ENCODE results near the gene SLMAP. TPM values are rescaled to one million over a fixed set of nuclear protein-coding genes. Genes with fewer than 3 reads are reported as not detected.

SLMAP gene
- total RNA-seq (100 to 1,000 TPM; 163 to 534 (median 290) TPM), polyA plus RNA-seq (100 to 1,000 TPM in 1 of 2 donors, 10 to 100 TPM in 1; 96.4 to 157 TPM)
- long read RNA-seq, donor 1, full-length matches to known transcripts = 11 of 264 reads
- long read RNA-seq, donor 1, partial matches to known transcripts = 213 of 264 reads
- long read RNA-seq, donor 1, other reads (novel, unspliced or antisense) = 40 of 264 reads
- long read RNA-seq, donor 2, full-length matches to known transcripts = 48 of 810 reads
- long read RNA-seq, donor 2, partial matches to known transcripts = 678 of 810 reads
- long read RNA-seq, donor 2, other reads (novel, unspliced or antisense) = 84 of 810 reads
- long read RNA-seq, donor 3, full-length matches to known transcripts = 35 of 363 reads
- long read RNA-seq, donor 3, partial matches to known transcripts = 285 of 363 reads
- long read RNA-seq, donor 3, other reads (novel, unspliced or antisense) = 43 of 363 reads

- no peaks in the 10 kb centered on the region for H3K9me3 ChIP-seq
- peak within 1 kb of the TSS; percentile 79 to 98 (median 93) for H3K4me3 ChIP-seq
- H3K36me3 ChIP-seq = peaks cover 0 to 23% (median 8%) of the 10 kb centered on the region in 9 donors
- H3K4me1 ChIP-seq = peaks cover 0 to 45% (median 25%) of the 10 kb centered on the region in 12 donors
- peak in 1 of 2 donors; percentile 61 for TF ChIP-seq POLR2A (IDR thresholded peaks at IDR 0.05)
- no peak for TF ChIP-seq CTCF (IDR thresholded peaks at IDR 0.05)
- intact Hi-C loops (cut with DNase I) = loop anchor here (1.0 to 10.0 kb wide), 9 partner anchors 46 to 589 kb away; partner anchors contain the start of genes DENND6A (in 8 of the 10), ARF4 (in 5 of the 10) and IL17RD (in 1 of the 10)
- peak; percentile 97 to 98 (median 98) for DNase-seq
- H3K27me3 ChIP-seq = no peaks in the 10 kb centered on the region
- peak within 1 kb of the TSS; percentile 80 to 93 (median 90) for H3K27ac ChIP-seq
- ATAC-seq = peak; percentile 98 to 99 (median 99)
- 0 to 1% (median 0%) methylated on average over 26 to 48 of the region's 48 CpGs for WGBS, 4 donors
Observed at GRCh38 chr3:57755741-57756527, at the start of gene SLMAP. SLMAP (plus strand) TSS chr3:57756309; CDS start chr3:57757652, 1,343 bp downstream.

- H3K9me3 ChIP-seq = no peaks in the 10 kb centered on the region
- TF ChIP-seq POLR2A (IDR thresholded peaks at IDR 0.05) = no peak
- no peak for TF ChIP-seq CTCF (IDR thresholded peaks at IDR 0.05)
- H3K4me1 ChIP-seq = peaks cover 0 to 9% (median 0%) of the 10 kb centered on the region in 12 donors
- no peak overlapping the region for H3K27ac ChIP-seq
- DNase-seq (no peak), ATAC-seq (no peak)
- intact Hi-C loops (cut with DNase I) = no loop called here
- 75 to 83% (median 79%) methylated on average over 3 of the region's 3 CpGs for whole genome bisulfite sequencing, 4 donors
- H3K36me3 ChIP-seq = no peaks in the 10 kb centered on the region
- H3K27me3 ChIP-seq = no peaks in the 10 kb centered on the region
- no peak overlapping the region for H3K4me3 ChIP-seq
Observed at GRCh38 chr3:57706462-57706861, 49.6 kb upstream of the SLMAP start.

- DNase-seq (no peak), ATAC-seq (no peak)
- Histone ChIP-seq H3K27me3 (no peaks in the 10 kb centered on the region), H3K36me3 (no peaks in the 10 kb centered on the region), H3K4me3 (no peak overlapping the region), H3K27ac (no peak overlapping the region), H3K9me3 (no peaks in the 10 kb centered on the region), H3K4me1 (peaks cover 0 to 9% (median 0%) of the 10 kb centered on the region in 12 donors)
- WGBS, 4 donors = 24 to 39% (median 35%) methylated on average over 2 of the region's 2 CpGs
- TF ChIP-seq POLR2A (IDR thresholded peaks at IDR 0.05) (no peak), CTCF (IDR thresholded peaks at IDR 0.05) (no peak)
- intact Hi-C loops (cut with DNase I) = no loop called here
Observed at GRCh38 chr3:57709031-57709430, 47.1 kb upstream of the SLMAP start.

- TF ChIP-seq POLR2A (IDR thresholded peaks at IDR 0.05) = no peak
- no peak for TF ChIP-seq CTCF (IDR thresholded peaks at IDR 0.05)
- Histone ChIP-seq H3K4me3 (no peak overlapping the region), H3K27me3 (no peaks in the 10 kb centered on the region), H3K9me3 (no peaks in the 10 kb centered on the region), H3K27ac (no peak overlapping the region), H3K36me3 (no peaks in the 10 kb centered on the region), H3K4me1 (peaks cover 0 to 9% (median 0%) of the 10 kb centered on the region in 12 donors)
- 24 to 35% (median 27%) methylated on average over 2 of the region's 2 CpGs for WGBS, 4 donors
- intact Hi-C loops (cut with DNase I) = no loop called here
- no peak for DNase-seq
- no peak for ATAC-seq
Observed at GRCh38 chr3:57709559-57709958, 46.5 kb upstream of the SLMAP start.
